ENCODE results near the gene TSPAN18.

DNA sequence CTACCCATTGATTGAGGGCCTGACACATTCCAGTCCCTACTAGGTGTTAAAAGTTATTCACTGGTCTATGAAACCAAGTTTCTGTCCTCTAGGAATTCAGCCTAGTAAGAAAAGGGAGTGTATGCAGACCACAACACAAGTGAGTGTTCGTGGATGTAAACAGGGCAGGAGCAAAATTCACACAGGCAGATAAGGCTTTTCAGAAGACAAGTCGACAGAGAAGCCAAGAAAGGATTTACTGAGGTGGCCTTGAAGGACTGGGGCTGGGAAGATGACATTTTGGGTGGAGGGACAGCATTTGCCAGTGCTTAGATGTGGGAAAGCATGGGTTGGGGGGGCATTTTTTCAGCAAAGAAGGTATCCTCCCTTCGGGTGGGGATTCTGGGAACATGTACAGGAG, 76.2 kb downstream of the TSPAN18 start:
- TF ChIP-seq CTCF (IDR thresholded peaks at IDR 0.05; ENCODE audit: low read length) = no peak
- TF ChIP-seq EZH2phosphoT487 (IDR thresholded peaks at IDR 0.05; ENCODE audit: low read length) = no peak
